ENCODE results near the gene FAM9A. TPM values are rescaled to one million over a fixed set of nuclear protein-coding genes. Genes with fewer than 3 reads are reported as not detected.

Gene FAM9A
- total and polyA plus RNA-seq, 2 of the 4 experiments (the other 2 are of a cell fraction) = not detected

GRCh38 chrX:8783714-8784098, 17.5 kb downstream of the FAM9A start:
- H3K36me3 ChIP-seq (ENCODE audit: control insufficient read depth, insufficient read depth, low read length) = no peaks in the 10 kb centered on the region
- WGBS, 2 experiments (ENCODE audit: extremely low coverage in 2 of 2, insufficient read length in 1 of 2) = 75% methylated on average over 11 of the region's 19 CpGs; no CpG with 5 or more reads in 1 of the 2 experiments
- no peaks in the 10 kb centered on the region for H3K9me3 ChIP-seq (ENCODE audit: control insufficient read depth, insufficient read depth, low read length)
- H3K9ac ChIP-seq (ENCODE audit: low read depth, low read length) = no peak overlapping the region
- H4K8ac ChIP-seq (ENCODE audit: low read depth in 2 of 2, low read length in 2 of 2) = no peak overlapping the region
- H2BK120ac ChIP-seq (ENCODE audit: low read depth, low read length) = no peak overlapping the region
- H3K4me3 ChIP-seq (ENCODE audit: insufficient read depth, low read depth, low read length) = no peak overlapping the region
- in situ Hi-C loops (cut with MboI; ENCODE audit: low sequenced_read_pairs) (no loop called here), dilution Hi-C loops (cut with HindIII; ENCODE audit: low sequenced_read_pairs, unreplicated experiment) (no loop called here), intact Hi-C loops (cut with micrococcal nuclease) (no loop called here)
- TF ChIP-seq NFE2L2 (IDR thresholded peaks at IDR 0.05; ENCODE audit: low read depth, low read length) (no peak), BHLHE40 (IDR thresholded peaks at IDR 0.05; ENCODE audit: low read depth, low read length) (no peak), ELK1 (IDR thresholded peaks at IDR 0.05; ENCODE audit: borderline replicate concordance, low read depth, low read length) (no peak), USF2 (IDR thresholded peaks at IDR 0.05; ENCODE audit: low read depth, low read length) (no peak)
- H3K4me2 ChIP-seq (ENCODE audit: low read depth, low read length) = no peak overlapping the region
- no peak for DNase-seq
- H3K23ac ChIP-seq (ENCODE audit: low read depth, low read length) = no peak overlapping the region
- no peaks in the 10 kb centered on the region for H3K79me1 ChIP-seq (ENCODE audit: low read depth in 1 of 2, low read length in 2 of 2)
- no peak overlapping the region for H3K4ac ChIP-seq (ENCODE audit: low read depth, low read length)
- ATAC-seq (ENCODE audit: low read depth) = no peak
- H3K27ac ChIP-seq (ENCODE audit: insufficient read depth, low read length) = no peak overlapping the region
- no peak overlapping the region for H3K56ac ChIP-seq (ENCODE audit: extremely low read depth, insufficient read depth, low read length)
- H3K4me1 ChIP-seq (ENCODE audit: control insufficient read depth, insufficient read depth, low read length) = no peaks in the 10 kb centered on the region
- H4K5ac ChIP-seq (ENCODE audit: low read depth, low read length) = no peak overlapping the region
- H2BK15ac ChIP-seq (ENCODE audit: low read depth, low read length) = no peak overlapping the region
- H2BK5ac ChIP-seq (ENCODE audit: low read depth, low read length, poor library complexity, severe bottlenecking) = no peak overlapping the region
- CTCF ChIA-PET = no interaction called here
- H4K20me1 ChIP-seq (ENCODE audit: insufficient read depth, low read length) = no peaks in the 10 kb centered on the region
- H3K18ac ChIP-seq (ENCODE audit: low read depth, low read length) = no peak overlapping the region
- H2AK9ac ChIP-seq (replicated peaks; ENCODE audit: low read depth, low read length, poor library complexity) = no peak overlapping the region
- no peak overlapping the region for H2AK5ac ChIP-seq (ENCODE audit: low read depth, low read length)
- H2BK20ac ChIP-seq (ENCODE audit: low read depth, low read length) = no peak overlapping the region
- no TSS peak for BruUV-seq (replicated peaks)
- H3K14ac ChIP-seq (replicated peaks; ENCODE audit: low read depth, low read length) = no peak overlapping the region
- no peak overlapping the region for H2AFZ ChIP-seq (replicated peaks; ENCODE audit: low read length, poor library complexity)
- H4K91ac ChIP-seq (ENCODE audit: insufficient read depth, low read depth, low read length) = no peak overlapping the region
- POLR2A ChIA-PET (ENCODE audit: unreplicated experiment) = no interaction called here
- H3K27me3 ChIP-seq (ENCODE audit: control insufficient read depth, insufficient read depth, low read length) = no peaks in the 10 kb centered on the region
- no peaks in the 10 kb centered on the region for H3K9me1 ChIP-seq (ENCODE audit: insufficient read depth, low read length)
